Panc1 (cell line): ENCODE measurements around the gene KRT7. TPM values are rescaled to one million over a fixed set of nuclear protein-coding genes. Genes with fewer than 3 reads are reported as not detected.
A peak's percentile ranks its signal among the peaks of the same experiment; 100 is the strongest.

Source experiments
- ATAC-seq: fragments of 200-7000 bp; cut with Tn5 transposase; 2 replicates; pipeline ENCODE4 v1.9.1; 2020; ENCODE audit warnings: mild to moderate bottlenecking, moderate library complexity
- BruUV-seq: library from RNA; stranded (reverse); fragments of 400-500 nt; replicated peaks from 2 replicates; lab custom pipeline; 2021; lab: Mats Ljungman, UMichigan
- CTCF ChIA-PET: fragments of 300-600 bp; sonication (Branson Sonifier 250); formaldehyde crosslinking; loops from one replicate; lab custom pipeline; 2022; ENCODE audit warnings: antibody characterized with exemption; lab: Charles Lee
- POLR2A ChIA-PET: fragments of 300-600 bp; sonication (Branson Sonifier 250); formaldehyde crosslinking; loops from one replicate; lab custom pipeline; 2022; ENCODE audit warnings: antibody characterized with exemption; lab: Charles Lee
- DNase-seq: peaks from one replicate; pipeline ENCODE4 v3.0.0-alpha.2; 2010; ENCODE audit warnings: low read depth, low spot score
- H3K27ac ChIP-seq: 2 replicates; pipeline ENCODE4 v1.5.1; 2011; ENCODE audit warnings: mild to moderate bottlenecking, low read length, inconsistent platforms
- H3K27me3 ChIP-seq: fragments of 200-500 bp; sonication (Bioruptor generic); 2 replicates; pipeline ENCODE4 v1.6.0; 2014; ENCODE audit warnings: low read length, inconsistent platforms; ENCODE audit not compliant: control insufficient read depth, insufficient read depth
- H3K36me3 ChIP-seq: fragments of 200-500 bp; sonication (Bioruptor generic); 2 replicates; pipeline ENCODE4 v1.5.1; 2014; ENCODE audit warnings: inconsistent platforms, mild to moderate bottlenecking, low read length, moderate library complexity; ENCODE audit not compliant: control insufficient read depth, insufficient read depth
- H3K4me1 ChIP-seq: 2 replicates; pipeline ENCODE4 v1.5.1; 2011; ENCODE audit warnings: inconsistent platforms, mild to moderate bottlenecking, low read length, moderate library complexity; ENCODE audit not compliant: control insufficient read depth, insufficient read depth
- H3K4me3 ChIP-seq, 2 experiments: 2 replicates each; pipeline ENCODE4 v1.5.1; 2011 to 2012; ENCODE audit warnings: low read depth in 2 of 2, low read length in 2 of 2, mild to moderate bottlenecking in 2 of 2, inconsistent platforms in 1 of 2, moderate library complexity in 1 of 2
- H3K9me3 ChIP-seq: fragments of 200-500 bp; sonication (Bioruptor generic); 2 replicates; pipeline ENCODE4 v1.5.1; 2014; ENCODE audit warnings: low read depth, mild to moderate bottlenecking, inconsistent platforms, low read length, moderate library complexity; ENCODE audit not compliant: control insufficient read depth, insufficient read depth
- POLR2AphosphoS5 ChIP-seq: IDR thresholded peaks from 2 replicates; pipeline ENCODE4 v1.6.1; 2012; ENCODE audit warnings: mild to moderate bottlenecking, low read depth, low read length, moderate library complexity
- SIN3A ChIP-seq: IDR thresholded peaks from 2 replicates; pipeline ENCODE4 v1.6.1; 2012; ENCODE audit warnings: low read depth, mild to moderate bottlenecking, low read length, moderate library complexity, borderline replicate concordance; ENCODE audit not compliant: insufficient read depth
- TCF7L2 ChIP-seq: IDR thresholded peaks from 2 replicates; pipeline ENCODE4 v1.6.1; 2011; ENCODE audit warnings: mild to moderate bottlenecking, low read depth, low read length, inconsistent platforms
- in situ Hi-C: cut with HindIII; loops from 2 replicates; pipeline ENCODE4 v1.10.0; 2016; ENCODE audit warnings: low sequenced_read_pairs, low pct_unique_long_range_greater_than_20kb
- intact Hi-C: fragments of 100-400 bp; cut with micrococcal nuclease; formaldehyde crosslinking; loops from one replicate; pipeline ENCODE4 v1.10.0; 2022; ENCODE audit not compliant: unreplicated experiment
- total RNA-seq: library from RNA; stranded (reverse); gene quantifications from one replicate; pipeline ENCODE4 v1.2.1, GENCODE V29; 2021; ENCODE audit not compliant: unreplicated experiment
- TF ChIP-seq, protein P1 (sequence below): fragments of 450-650 bp; IDR thresholded peaks from 2 replicates; pipeline ENCODE4 v1.5.1; 2017; ENCODE audit warnings: mild to moderate bottlenecking
- TF ChIP-seq, protein P2 (sequence below), 2 experiments: IDR thresholded peaks; 2 replicates each; pipeline ENCODE4 v1.6.1; 2011 to 2012; ENCODE audit warnings: low read depth in 2 of 2, control low read depth in 1 of 2, low read length in 1 of 2, mild to moderate bottlenecking in 1 of 2, moderate library complexity in 1 of 2; ENCODE audit not compliant: insufficient read depth in 1 of 2

The KRT7 gene
- total RNA-seq, 1 experiment from 2014 or later = 16.8 TPM

DNA sequence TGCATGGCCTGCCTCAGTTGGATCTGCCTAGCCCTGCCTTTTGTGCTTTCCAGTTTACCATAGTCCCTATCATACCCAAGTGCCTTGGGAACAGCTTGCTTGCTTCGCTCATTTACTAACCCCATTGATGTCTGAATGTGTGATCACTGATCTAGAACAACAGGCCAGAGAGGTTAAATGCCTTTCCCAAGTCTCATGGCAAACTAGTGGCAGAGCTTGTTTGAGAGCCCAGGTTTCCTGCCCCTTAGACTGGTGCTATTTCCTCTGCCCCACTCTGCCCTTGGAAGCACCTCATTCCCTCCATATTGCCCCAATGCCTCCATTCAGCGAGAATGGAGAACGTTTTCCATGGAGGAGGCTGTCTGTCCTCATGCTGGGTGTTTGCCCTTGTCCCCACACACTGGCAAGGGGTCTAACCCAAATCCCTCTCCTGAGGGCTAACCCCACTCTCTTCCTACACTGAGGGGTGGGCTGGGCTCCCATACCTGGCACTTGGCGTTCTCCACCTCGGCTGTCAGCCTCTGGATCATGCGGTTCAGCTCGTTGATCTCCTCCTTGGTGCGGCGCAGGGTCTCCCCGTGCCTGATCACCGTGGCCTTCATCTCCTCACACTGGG, 19.8 kb downstream of the KRT7 start:
- ChIA-PET POLR2A (no interaction called here), CTCF (interaction anchor here (1.7 kb wide), 1 partner anchor 15 kb away, joined by 4 read pairs; no protein-coding TSS in a partner anchor)
- ATAC-seq = no peak
- intact Hi-C loops (no loop called here), in situ Hi-C loops (no loop called here)
- no peaks in the 10 kb centered on the region for H3K27me3 ChIP-seq
- peaks cover 21% of the 10 kb centered on the region for H3K4me1 ChIP-seq
- BruUV-seq = no TSS peak
- TF ChIP-seq TCF7L2 (no peak), SIN3A (no peak), POLR2AphosphoS5 (no peak)
- TF ChIP-seq, protein P1, sequence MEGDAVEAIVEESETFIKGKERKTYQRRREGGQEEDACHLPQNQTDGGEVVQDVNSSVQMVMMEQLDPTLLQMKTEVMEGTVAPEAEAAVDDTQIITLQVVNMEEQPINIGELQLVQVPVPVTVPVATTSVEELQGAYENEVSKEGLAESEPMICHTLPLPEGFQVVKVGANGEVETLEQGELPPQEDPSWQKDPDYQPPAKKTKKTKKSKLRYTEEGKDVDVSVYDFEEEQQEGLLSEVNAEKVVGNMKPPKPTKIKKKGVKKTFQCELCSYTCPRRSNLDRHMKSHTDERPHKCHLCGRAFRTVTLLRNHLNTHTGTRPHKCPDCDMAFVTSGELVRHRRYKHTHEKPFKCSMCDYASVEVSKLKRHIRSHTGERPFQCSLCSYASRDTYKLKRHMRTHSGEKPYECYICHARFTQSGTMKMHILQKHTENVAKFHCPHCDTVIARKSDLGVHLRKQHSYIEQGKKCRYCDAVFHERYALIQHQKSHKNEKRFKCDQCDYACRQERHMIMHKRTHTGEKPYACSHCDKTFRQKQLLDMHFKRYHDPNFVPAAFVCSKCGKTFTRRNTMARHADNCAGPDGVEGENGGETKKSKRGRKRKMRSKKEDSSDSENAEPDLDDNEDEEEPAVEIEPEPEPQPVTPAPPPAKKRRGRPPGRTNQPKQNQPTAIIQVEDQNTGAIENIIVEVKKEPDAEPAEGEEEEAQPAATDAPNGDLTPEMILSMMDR = no peak
- TF ChIP-seq, protein P2, sequence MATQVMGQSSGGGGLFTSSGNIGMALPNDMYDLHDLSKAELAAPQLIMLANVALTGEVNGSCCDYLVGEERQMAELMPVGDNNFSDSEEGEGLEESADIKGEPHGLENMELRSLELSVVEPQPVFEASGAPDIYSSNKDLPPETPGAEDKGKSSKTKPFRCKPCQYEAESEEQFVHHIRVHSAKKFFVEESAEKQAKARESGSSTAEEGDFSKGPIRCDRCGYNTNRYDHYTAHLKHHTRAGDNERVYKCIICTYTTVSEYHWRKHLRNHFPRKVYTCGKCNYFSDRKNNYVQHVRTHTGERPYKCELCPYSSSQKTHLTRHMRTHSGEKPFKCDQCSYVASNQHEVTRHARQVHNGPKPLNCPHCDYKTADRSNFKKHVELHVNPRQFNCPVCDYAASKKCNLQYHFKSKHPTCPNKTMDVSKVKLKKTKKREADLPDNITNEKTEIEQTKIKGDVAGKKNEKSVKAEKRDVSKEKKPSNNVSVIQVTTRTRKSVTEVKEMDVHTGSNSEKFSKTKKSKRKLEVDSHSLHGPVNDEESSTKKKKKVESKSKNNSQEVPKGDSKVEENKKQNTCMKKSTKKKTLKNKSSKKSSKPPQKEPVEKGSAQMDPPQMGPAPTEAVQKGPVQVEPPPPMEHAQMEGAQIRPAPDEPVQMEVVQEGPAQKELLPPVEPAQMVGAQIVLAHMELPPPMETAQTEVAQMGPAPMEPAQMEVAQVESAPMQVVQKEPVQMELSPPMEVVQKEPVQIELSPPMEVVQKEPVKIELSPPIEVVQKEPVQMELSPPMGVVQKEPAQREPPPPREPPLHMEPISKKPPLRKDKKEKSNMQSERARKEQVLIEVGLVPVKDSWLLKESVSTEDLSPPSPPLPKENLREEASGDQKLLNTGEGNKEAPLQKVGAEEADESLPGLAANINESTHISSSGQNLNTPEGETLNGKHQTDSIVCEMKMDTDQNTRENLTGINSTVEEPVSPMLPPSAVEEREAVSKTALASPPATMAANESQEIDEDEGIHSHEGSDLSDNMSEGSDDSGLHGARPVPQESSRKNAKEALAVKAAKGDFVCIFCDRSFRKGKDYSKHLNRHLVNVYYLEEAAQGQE (IDR thresholded peaks at IDR 0.05; ENCODE audit: insufficient read depth in 1 of 2, low read depth in 2 of 2, low read length in 1 of 2) = no peak
- H3K36me3 ChIP-seq = no peaks in the 10 kb centered on the region
- peak overlapping the region; percentile 57; the same call in 1 of the 2 replicates for H3K27ac ChIP-seq
- no peaks in the 10 kb centered on the region for H3K9me3 ChIP-seq
- DNase-seq = no peak
- no peak overlapping the region for H3K4me3 ChIP-seq

DNA sequence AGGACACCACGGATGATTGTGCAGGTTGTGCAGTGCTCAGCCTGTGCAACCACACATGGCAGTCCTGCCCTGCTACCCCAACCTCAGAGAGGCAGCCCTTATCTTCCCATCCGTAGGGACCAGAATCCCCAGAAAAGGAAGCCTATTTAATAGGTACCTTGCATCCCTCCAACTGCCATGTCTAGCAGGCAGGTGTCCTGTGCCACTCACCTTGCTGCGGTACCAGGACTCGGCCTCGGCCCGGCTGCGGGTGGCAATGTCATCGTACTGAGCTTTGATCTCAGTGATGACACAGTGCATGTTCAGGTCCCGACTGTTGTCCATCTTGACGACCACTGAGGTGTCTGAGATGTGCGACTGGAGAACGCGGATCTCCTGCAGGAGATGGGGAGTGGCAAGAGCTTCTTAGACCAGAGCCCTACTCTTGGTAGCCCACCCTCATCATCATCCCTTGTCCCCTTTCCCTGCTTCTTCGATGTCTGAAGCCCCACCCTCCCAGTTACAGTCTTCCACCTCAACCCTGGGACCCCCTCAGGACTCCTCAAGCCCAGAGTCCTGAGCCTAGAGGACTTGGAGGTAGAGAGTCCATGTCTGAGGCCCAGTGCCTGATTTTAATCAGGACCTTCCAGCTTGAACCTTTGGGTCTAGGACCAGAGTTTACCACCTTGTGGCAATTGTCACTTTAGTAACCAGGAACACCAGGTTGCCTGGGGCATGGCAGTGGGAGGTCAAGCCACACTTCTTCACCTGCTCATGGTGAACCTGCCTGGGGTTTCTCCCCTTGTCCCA, 20.5 kb downstream of the KRT7 start:
- Histone ChIP-seq H3K4me1 (peaks cover 14% of the 10 kb centered on the region), H3K9me3 (no peaks in the 10 kb centered on the region), H3K27ac (peak overlapping the region; percentile 57; the same call in 1 of the 2 replicates), H3K27me3 (no peaks in the 10 kb centered on the region), H3K4me3 (no peak overlapping the region), H3K36me3 (no peaks in the 10 kb centered on the region)
- in situ Hi-C loops (no loop called here), intact Hi-C loops (no loop called here)
- TF ChIP-seq TCF7L2 = no peak
- TF ChIP-seq SIN3A = no peak
- TF ChIP-seq, protein P1 = no peak
- TF ChIP-seq, protein P2 (IDR thresholded peaks at IDR 0.05; ENCODE audit: insufficient read depth in 1 of 2, low read depth in 2 of 2, low read length in 1 of 2) = no peak
- TF ChIP-seq POLR2AphosphoS5 = no peak
- DNase-seq (no peak), ATAC-seq (no peak)
- BruUV-seq = no TSS peak
- POLR2A ChIA-PET = no interaction called here
- CTCF ChIA-PET = no interaction called here
